ENCODE data around the gene SOHLH1. TPM values are rescaled to one million over a fixed set of nuclear protein-coding genes. Genes with fewer than 3 reads are reported as not detected.

SOHLH1 gene
- total RNA-seq, 4 donors from 2014 or later: not detected

DNA sequence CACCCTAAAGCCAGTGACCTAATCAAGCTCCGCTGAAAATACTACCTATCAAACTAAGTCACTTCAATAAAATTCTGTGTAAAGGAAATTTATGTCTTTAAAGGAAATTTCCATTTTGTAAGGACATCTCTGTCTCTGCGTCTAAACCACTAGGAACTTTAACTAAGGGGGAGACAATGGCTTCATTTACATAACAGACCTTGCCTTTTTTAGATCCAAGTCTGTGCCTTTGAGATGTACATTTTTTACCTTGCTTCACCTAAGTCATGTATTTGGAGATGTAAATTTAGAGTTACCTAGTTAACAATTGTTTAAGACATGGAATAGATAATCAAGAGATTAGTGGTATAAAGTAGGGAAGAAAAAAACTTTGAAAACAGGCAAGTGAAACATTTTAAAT lies 49.8 kb downstream of the SOHLH1 start:
- Histone ChIP-seq H3K36me3 (no peaks in the 10 kb centered on the region), H3K27me3 (peaks cover 0 to 14% (median 0%) of the 10 kb centered on the region in 4 donors), H3K4me1 (no peaks in the 10 kb centered on the region), H3K9me3 (peaks cover 0 to 47% (median 38%) of the 10 kb centered on the region in 4 donors), H3K27ac (replicated peaks in 1 of 4) (no peak overlapping the region), H3K4me3 (no peak overlapping the region)
- TF ChIP-seq POLR2A (IDR thresholded peaks at IDR 0.05; ENCODE audit: low read depth): no peak
- TF ChIP-seq CTCF (IDR thresholded peaks at IDR 0.05): no peak
- TF ChIP-seq POLR2AphosphoS5 (IDR thresholded peaks at IDR 0.05): no peak
- DNase-seq (ENCODE audit: extremely low spot score): no peak
- intact Hi-C loops (cut with DNase I): no loop called here
- 66% methylated on average over 2 of the region's 2 CpGs for WGBS

GRCh38 chr9:135648494-135649410 lies 50.5 kb downstream of the SOHLH1 start:
- TF ChIP-seq POLR2AphosphoS5 (IDR thresholded peaks at IDR 0.05): no peak
- Histone ChIP-seq H3K27ac (replicated peaks in 1 of 4) (no peak overlapping the region), H3K4me3 (no peak overlapping the region), H3K9me3 (peaks cover 0 to 54% (median 44%) of the 10 kb centered on the region in 4 donors), H3K4me1 (no peaks in the 10 kb centered on the region), H3K36me3 (no peaks in the 10 kb centered on the region), H3K27me3 (peaks cover 0 to 14% (median 0%) of the 10 kb centered on the region in 4 donors)
- WGBS: 78% methylated on average over 10 of the region's 10 CpGs
- intact Hi-C loops (cut with DNase I): no loop called here
- DNase-seq (ENCODE audit: extremely low spot score): peak; percentile 19

- peaks cover 0 to 13% (median 0%) of the 10 kb centered on the region in 4 donors for H3K27me3 ChIP-seq
- 93% methylated on average over 4 of the region's 4 CpGs for WGBS
- no peaks in the 10 kb centered on the region for H3K36me3 ChIP-seq
- no peak overlapping the region for H3K27ac ChIP-seq (replicated peaks in 1 of 4)
- intact Hi-C loops (cut with DNase I): no loop called here
- no peak overlapping the region for H3K4me3 ChIP-seq
- peaks cover 0 to 56% (median 44%) of the 10 kb centered on the region in 4 donors for H3K9me3 ChIP-seq
- peak; percentile 42 for DNase-seq (ENCODE audit: extremely low spot score)
- H3K4me1 ChIP-seq: no peaks in the 10 kb centered on the region
- TF ChIP-seq POLR2AphosphoS5 (IDR thresholded peaks at IDR 0.05) (no peak), EP300 (IDR thresholded peaks at IDR 0.05) (no peak), CTCF (IDR thresholded peaks at IDR 0.05) (no peak), POLR2A (IDR thresholded peaks at IDR 0.05; ENCODE audit: low read depth) (no peak)
Observed at GRCh38 chr9:135647884-135648283, 51.4 kb downstream of the SOHLH1 start.

DNA sequence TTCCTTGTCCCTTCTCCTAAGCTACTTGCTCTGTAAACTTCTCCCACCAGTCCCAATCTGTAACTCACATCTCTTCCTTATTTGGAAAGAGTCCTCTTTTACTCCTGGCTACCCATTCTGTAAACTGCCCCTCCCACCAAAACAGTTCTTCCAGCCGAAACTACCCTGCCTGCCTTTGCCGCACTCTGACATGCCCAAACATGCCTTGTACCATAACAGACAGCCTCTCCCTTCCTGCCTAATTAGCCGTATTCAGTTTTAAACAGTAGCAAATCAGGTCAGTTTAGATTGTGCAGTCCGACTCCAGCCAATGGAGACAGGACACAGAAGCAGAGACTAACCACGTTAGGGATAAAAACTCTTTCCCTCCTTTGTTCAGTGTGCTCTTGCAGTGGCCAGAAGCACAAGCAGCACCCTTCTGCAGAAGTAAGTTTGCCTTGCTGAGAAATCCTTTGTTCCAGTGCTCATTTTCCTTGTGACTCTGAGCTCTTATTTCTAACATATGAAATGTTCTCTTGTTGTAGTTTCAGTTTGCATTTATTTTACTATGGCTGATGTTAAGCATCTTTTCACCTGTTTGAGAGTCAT lies 54.6 kb downstream of the SOHLH1 start:
- H3K27me3 ChIP-seq: peaks cover 0 to 10% (median 0%) of the 10 kb centered on the region in 4 donors
- 81% methylated on average over 5 of the region's 5 CpGs for WGBS
- no peaks in the 10 kb centered on the region for H3K36me3 ChIP-seq
- no peak overlapping the region for H3K4me3 ChIP-seq
- intact Hi-C loops (cut with DNase I): no loop called here
- H3K27ac ChIP-seq (replicated peaks in 1 of 4): no peak overlapping the region
- H3K4me1 ChIP-seq: no peaks in the 10 kb centered on the region
- peak; percentile 21 for DNase-seq (ENCODE audit: extremely low spot score)
- no peak for TF ChIP-seq POLR2AphosphoS5 (IDR thresholded peaks at IDR 0.05)
- TF ChIP-seq POLR2A (IDR thresholded peaks at IDR 0.05; ENCODE audit: low read depth): no peak
- no peak for TF ChIP-seq EP300 (IDR thresholded peaks at IDR 0.05)
- TF ChIP-seq CTCF (IDR thresholded peaks at IDR 0.05): no peak
- peaks cover 0 to 56% (median 44%) of the 10 kb centered on the region in 4 donors for H3K9me3 ChIP-seq

Other genes with a start within 250 kb of the SOHLH1 start
- gene PPP1R26, start 219.7 kb downstream of the SOHLH1 start, total RNA-seq: 10 to 100 TPM in 3 of 4 donors, 1 to 10 TPM in 1; 10.0 to 31.1 (median 18.2) TPM
- 10 to 100 TPM; 19.5 to 47.3 (median 37.9) TPM for gene MRPS2, start 198.8 kb downstream of the SOHLH1 start, total RNA-seq
- gene LCN1, start 178.0 kb downstream of the SOHLH1 start, total RNA-seq: not detected
- not detected for gene OBP2A, start 153.4 kb downstream of the SOHLH1 start, total RNA-seq
- gene PAEP, start 137.7 kb downstream of the SOHLH1 start, total RNA-seq: not detected
- gene GLT6D1, start 59.9 kb downstream of the SOHLH1 start, total RNA-seq: not detected
- gene LCN9, start 36.2 kb downstream of the SOHLH1 start, total RNA-seq: not detected
- under 1 TPM in 2 of 4 donors, not detected in 2; 0.06 to 0.17 TPM for gene KCNT1, start 2.7 kb upstream of the SOHLH1 start, total RNA-seq
- gene CAMSAP1, start 208.1 kb upstream of the SOHLH1 start, total RNA-seq: 10 to 100 TPM; 21.0 to 52.7 (median 30.5) TPM

Data from esophagus muscularis mucosa (tissue), 4 donors.